Pulmonary artery endothelial cell (primary cell): ENCODE results near the gene GGCT. TPM values are rescaled to one million over a fixed set of nuclear protein-coding genes. Genes with fewer than 3 reads are reported as not detected.
A peak's percentile ranks its signal among the peaks of the same experiment; 100 is the strongest.

Experiments
- DNase-seq: peaks from one replicate; pipeline ENCODE4 v3.0.0-alpha.2; 2011; ENCODE audit warnings: low read depth, low spot score
- total RNA-seq: library from RNA; depleted of rRNA; stranded (reverse); fragments of >200 nt; gene quantifications from 2 replicates; pipeline ENCODE4 v1.2.3, GENCODE V29; 2014

GGCT gene
- total RNA-seq, 1 donor from 2014 or later = 37.2 TPM

DNA sequence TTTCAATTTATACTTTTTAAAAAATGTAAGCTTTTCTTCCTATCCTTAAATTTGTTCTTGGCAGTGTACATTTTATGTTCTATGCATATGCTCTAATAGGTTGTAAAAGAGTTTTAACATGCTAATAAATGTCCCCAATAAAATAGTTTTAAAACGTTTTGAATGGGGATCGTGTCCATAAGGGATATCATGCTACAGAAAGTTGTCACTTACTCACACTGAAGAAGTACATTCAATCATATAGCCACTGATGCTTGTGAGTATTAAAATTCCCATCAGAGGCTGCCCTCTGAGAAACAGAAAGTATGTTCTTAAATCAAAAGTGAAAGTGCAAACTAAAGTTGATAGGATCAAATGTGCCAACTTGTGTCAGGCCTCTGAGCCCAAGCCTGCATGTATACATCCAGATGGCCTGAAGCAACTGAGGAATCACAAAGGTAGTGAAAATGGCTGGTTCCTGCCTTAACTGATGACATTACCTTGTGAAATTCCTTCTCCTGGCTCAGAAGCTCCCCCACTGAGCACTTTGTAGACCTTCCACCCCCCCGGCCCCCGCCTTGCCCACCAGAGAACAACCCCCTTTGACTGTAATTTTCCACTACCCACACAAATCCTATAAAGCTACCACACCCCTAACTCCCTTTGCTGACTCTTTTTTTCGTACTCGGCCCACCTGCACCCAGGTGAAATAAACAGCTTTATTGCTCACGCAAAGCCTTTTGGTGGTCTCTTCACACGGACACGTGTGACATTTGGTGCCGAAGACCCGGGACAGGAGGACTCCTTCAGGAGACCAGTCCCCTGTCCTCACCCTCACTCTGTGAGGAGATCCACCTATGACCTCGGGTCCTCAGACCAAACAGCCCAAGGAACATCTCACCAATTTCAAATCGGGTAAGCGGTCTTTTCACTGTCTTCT lies 25.2 kb downstream of the GGCT start:
- no peak for DNase-seq

DNA sequence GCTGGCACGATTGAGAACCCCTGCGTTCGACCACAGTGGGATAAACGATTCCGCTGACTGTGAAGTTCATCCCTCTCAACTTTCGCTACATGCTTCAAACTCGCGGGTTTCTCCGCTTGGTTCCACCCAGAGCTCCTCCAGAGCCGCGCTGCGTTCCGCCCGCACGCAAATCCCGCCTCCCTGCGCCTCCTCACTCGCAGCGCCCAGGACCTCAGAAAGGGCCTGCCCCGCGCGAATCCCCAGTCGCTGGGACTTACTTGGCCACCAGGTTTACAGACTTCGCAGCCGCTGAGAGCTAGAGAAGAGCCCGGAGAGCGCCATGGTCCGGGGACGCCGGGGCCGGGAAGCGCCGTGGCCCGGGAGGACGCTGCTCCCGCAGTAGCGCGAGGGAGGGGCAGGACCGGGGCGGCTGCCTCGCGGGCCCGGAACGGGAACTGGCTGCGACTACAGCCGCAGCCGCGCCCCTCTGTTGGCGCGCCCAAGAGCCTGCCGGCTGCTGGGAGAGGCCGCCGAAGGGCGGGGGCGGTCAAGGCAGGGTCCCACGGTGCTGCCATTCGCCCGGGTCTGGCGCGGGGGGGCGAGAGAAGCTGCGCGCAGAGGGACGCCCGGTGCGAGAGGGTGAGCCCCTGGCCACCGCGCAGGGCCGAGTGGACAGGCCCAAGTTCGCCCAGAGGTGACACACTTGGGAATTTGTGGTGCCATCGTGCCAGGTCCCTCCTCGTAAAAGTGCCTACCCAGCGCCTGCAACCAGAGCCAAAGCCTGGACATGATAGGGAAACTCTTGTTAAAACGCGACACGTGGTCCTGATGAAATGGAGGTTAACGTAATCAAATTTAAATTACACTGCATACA lies 26.1 kb downstream of the GGCT start, which contains the start of gene NOD1:
Gene NOD1, minus strand, starts transcription at position 436 of the 853 bp plus-strand sequence. CDS start 21,863 bp downstream, outside the sequence.
- no peak for DNase-seq

DNA sequence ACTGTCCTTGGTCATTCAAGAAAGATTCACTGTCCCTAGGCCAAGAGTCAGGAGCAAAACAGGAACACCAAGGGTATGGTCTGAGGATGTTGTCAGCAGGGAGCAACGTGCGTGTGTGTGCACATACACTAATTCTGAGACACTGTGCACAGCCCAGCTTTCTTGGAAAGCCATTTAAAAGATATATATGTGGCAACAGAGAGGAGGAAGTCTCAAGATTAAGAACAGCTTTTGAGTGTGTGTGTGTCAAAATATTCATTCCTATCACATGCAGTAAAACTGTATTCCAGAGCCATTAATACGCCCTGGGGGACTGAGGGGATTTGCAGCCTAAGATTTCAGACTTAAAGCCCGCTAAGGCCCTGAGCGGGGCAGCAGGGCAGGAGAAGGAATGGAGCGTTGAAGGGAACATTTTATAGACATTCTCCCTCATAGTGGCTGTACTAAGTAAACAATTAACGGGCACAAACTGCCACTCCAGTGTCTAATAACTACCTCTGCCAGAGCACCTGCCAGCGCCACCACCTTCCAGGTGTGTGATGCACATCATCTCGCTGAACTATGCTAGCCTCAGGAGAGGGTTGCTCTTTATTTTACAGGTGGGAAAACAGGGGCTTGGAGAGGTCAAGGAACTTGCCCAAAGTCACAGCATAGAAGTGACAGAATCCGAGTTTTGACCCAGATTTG lies 28.0 kb downstream of the GGCT start:
- DNase-seq = no peak

DNA sequence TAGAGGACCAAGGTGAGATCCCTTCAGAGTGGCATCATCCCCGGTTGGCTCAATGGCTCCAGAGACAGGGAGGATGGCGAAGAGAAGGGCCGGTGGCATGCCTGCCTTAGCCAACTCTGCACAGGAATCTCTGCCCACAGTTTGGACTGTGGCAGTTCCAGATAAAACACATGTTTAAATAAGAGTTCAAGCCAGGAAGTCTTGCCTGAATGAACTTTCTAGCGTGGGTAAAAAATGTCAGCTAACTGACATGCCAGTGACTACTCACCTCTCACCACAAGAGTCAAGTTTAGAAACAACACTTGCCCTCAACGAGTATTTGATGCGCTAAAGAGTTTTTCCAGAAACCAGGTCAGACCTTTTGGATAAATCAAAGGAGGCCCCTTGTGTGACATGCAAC lies 29.0 kb downstream of the GGCT start:
- DNase-seq = no peak

DNA sequence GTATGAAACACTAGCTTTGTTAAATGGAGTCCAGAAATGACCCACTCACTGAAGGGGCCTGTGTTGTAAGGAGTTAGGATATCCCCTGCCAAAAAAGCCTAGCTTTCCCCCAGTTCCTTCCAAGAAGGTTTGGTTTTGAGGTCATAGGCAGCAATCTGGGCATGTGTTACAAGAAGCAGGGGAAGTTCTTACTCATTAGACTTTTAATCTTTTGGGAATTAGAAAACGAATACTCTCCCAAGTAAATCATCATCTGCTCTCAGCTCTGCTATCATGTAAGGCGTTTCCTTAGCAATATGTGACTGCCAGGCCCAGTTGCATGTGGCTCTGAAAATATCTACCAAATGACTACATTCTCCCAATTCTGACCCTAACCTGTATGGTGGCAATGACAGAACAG lies 29.7 kb downstream of the GGCT start:
- no peak for DNase-seq

DNA sequence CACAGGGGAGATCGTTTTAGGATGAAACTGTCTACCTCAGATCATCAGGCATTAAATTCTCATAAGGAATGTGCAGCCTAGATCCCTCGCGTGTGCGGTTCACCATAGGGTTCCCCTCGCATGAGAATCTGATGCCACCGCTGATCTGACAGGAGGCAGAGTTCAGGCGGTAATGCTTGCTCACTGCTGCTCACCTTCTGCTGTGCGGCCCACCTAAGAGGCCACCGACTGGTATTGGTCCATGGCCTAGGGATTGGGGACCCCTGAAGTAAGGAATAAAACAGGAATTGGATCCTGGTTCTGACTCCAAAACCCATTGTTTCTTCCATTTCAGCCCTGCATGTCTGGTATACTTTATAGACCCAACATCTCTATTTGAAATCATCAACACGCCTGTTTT lies 30.1 kb downstream of the GGCT start:
- DNase-seq = no peak

DNA sequence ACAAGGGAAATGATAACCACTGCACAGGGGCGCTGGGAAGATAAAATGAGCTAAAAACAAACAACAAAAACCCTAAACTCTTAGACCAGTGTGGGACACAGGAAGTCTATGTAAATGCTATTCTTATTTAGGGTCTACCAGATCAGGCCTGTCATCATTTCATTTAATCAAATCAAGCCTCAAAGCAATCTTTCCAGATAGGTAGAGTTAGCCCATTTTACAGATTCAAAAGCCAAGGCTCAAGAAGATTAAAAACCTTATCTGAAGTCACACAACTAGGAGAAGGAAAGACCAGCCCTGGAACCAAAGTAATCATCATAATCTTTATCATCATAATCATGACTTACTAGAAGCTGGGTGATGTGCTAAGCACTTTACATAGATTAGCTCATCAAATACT lies 30.7 kb downstream of the GGCT start:
- no peak for DNase-seq

DNA sequence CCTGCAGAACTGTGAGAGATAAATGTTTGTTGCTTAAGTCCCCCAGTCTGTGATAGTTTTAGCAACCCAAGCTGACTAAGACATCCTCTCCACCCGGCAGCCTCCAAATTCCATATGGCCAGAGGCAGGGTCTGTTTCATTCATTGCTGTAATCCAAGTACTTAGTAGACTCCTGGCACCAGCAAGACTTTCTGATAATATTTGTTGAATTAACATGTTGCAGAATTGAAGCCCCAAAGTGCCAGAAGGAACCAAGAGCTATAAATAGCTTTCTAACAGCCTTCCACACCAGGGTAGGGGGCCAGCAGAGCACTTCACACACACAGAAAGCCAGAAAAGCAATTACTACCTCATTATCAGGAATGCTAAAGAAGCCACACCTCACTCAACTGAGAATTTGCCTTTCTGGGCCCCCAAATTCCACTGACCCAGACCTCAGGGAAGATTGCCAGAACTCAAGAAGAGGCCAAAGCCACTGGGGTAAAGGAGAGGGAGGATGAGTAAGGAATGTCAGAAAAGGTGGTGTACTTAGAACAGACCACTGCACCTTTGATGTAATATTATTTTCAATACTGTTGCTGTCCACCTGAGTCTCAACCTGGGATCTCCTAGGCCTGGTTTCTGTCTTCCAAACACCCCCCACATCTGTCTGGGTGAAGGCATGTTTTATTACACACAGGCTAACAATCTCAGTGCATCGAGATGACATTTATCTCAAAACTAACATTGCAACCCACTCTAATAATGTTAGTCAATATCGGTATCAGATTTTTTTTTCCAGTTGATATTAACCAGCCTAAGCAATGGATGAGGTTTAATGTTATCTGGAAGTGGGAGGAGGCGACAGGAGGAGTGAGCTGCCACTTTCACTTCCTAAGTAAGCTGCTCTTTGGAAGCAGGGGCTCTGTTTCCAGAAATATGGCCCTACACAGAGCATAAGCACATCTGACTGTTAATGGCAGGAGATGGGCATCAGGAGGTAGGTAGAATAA lies 31.5 kb downstream of the GGCT start:
- DNase-seq = no peak

DNA sequence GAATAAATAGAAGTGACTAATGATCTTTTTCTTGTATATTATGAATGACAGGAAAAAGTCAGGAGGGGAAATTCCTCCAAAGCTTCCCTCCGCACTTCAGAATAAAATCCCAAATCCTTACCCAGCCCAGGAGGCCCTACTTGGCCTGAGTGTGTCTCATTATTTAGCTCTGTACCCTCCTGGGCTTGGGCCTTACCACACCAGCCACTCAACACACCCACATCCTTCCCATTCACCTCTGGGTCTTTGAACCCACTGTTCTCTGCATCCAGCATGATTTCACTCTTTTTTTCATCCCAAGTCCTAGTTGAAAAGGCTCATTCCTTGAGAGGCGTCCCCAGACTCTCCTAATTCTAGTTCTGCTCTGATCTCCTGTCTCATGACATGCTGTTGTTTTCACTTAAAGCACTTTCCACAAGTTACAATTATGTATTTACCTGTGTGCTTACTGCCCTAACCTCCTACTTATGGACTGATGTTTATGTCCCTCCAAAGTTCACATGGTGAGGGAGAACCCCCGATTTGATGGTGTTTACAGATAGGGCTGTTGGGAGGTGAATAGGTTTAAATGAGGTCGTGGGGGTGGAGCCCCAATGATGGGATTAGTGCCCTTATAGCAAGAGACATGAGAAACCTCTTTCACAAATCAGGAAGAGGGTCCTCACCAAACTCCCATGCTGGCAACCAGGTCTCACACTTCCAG lies 32.4 kb downstream of the GGCT start:
- DNase-seq = no peak

DNA sequence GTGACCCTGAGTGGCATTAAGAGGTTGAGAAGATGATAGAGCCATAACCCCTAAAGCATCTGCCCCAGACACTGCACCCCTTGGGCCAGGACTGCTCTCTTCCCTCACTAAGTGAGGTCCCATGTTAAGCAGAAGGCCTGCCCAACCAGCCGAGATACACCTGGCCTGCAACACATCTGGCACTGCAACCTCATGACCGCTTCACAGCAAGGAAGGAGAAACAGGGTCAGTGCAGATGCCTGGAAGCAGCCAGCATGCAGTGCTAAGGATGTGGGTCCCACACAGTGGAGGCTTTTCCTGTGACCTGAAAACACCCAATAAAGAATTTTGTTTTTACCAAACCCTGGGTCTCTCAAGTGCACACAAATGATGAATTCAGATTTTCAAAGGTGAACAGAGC lies 33.4 kb downstream of the GGCT start:
- DNase-seq = no peak

DNA sequence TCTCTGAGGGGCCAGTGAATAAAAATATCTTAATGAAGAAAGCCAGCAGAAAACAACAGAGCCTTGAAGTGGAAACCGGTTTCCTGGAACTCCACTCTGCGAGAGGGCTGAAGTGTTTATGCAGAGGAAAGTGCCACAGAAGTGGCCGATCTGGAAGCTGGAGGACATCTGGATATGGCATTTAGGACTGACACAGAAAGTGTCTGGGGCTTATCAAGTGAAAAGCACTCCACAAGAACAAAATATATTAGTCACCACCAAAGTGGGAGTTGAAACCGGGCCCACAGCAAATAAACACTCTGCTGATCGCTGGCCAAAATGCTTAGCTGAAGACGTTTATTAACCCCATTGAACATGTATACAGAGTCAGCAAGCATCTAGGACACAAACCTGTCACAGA lies 33.9 kb downstream of the GGCT start:
- DNase-seq = no peak

DNA sequence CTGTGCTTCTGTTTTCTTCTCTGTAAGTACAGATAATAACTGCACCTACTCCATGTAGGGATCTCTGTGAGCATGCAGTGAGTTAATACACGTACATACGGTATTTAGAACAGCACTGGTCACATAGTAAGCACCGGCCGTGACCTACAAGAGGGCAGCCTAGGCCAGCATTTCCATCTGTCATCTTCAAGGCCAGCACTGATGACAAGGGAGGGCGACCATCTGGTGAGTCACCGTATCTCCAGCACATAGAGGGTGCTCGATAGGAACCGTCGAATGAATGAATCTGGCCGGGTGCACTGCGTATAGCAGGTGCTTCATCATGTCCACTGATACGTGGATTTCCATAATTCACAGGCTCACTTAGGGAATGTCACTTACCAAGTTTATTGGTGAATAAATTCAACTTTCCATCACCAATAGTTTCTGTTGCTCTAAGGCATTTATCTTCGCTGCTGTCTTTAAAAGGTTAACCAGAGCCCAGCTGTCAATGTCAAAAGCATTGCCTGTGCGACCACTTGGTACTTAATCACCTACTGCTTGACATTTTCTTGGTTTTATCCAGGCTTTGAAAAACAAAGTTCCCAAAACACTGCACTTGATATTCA lies 34.4 kb downstream of the GGCT start:
- no peak for DNase-seq

DNA sequence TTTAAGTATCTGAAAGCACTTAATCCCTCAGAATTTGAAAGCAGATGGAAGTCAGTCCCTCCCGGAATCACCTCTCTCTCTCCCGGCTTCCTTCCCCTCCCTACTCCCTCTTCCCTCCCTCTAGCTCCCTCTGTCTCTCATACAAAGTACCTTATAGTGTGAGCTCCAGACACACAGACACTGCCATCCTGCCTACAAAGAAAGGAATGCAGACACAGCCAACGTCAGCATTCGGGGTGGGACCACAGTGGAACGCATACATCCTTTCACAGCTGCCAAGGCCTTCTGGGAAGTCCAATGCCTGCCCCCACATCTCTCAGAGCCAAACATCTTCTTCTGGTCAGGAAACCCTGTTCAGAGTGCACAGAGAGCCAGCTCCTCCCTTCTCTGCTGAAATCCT lies 35.3 kb downstream of the GGCT start:
- DNase-seq = peak; percentile 99

DNA sequence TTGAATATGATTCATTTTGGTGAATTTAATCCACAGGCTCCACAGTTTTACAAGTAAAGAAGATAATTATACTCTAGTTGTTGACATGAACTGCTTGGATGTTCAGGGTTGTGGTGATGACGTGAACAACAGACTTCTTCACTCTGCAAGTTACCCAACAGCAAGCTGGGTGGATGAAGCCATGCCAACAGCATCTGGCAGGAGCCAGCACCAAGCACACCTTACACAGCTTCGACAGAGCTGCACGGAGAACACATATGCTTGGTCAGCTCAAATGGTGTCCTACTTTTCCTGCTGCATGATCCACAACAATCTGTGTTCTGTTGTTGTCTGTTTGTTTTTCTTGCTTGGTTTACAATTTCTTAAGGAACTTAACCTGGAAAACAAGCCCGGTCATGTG lies 35.8 kb downstream of the GGCT start:
- DNase-seq = no peak

DNA sequence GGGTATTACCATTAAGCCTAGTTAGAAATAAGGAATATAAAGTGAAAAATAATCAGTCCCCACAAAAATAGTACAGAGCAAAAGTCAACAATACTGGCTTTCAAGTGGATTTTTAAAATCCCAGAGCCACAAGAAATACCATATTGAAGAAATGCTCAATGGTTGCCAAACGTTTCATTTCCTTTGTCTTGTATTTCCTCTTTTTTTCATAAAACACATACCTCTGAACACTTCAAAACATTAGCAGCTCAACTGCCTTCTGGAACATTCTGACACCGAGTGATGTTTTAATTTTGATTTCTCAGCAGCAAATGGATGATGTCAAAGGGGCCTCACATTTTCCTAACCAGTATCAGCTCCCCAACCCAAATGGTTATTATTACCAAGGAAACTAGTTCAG lies 36.6 kb downstream of the GGCT start:
- DNase-seq = no peak

DNA sequence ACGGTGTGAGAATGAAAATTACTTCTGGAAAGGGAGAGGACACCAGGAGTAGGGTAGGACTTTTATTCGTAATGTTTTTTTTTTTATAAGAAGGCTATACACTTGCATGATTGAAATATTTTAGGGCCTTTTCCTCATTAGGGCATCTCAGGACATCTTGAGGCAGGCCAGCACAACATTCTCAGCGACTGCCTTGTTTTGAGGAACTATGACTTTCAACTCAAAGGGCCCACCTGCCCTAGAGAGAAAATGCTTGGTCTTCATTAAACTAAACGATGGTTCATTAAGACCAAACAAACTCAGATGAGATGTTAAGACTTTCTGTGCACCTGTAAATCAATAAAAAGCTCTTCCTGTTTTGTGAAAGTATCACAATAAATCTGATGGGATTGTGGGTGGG lies 37.4 kb downstream of the GGCT start:
- no peak for DNase-seq

DNA sequence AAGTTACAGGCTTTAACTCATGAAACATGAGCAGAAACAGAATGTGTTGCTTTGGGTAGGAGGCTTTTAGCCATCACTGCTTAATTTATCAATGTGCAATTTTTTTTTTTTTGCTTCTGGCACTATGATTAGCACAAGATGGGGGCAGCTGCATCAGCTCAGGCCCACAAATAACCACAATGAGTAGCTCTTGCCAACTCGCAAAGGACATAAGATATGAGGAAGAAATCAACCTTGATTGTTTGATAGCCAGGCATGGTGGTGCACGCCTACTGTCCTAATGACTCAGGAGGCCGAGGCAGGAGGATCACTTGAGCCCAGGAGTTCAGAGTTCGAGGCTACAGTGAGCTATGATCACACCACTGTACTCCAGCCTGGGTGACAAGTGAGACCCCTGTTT lies 38.4 kb downstream of the GGCT start:
- DNase-seq = no peak

DNA sequence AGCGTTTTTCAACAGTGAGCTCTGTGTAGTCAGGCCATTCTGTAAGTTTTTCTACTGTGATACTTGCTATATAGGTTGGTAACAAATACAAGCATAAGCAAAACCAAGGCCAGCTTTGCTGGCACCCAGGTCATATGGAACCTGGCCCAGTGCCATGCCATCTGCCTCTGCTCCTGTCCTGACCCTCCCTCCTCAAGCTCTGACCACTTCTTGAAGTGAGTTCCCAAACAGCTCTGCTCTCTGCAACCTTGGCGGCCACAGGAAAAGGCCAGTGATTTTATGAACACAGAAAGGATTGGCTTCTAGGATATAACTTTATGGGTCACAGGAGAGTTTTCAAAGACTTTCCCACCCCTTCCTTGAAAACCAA lies 38.8 kb downstream of the GGCT start:
- DNase-seq = no peak

DNA sequence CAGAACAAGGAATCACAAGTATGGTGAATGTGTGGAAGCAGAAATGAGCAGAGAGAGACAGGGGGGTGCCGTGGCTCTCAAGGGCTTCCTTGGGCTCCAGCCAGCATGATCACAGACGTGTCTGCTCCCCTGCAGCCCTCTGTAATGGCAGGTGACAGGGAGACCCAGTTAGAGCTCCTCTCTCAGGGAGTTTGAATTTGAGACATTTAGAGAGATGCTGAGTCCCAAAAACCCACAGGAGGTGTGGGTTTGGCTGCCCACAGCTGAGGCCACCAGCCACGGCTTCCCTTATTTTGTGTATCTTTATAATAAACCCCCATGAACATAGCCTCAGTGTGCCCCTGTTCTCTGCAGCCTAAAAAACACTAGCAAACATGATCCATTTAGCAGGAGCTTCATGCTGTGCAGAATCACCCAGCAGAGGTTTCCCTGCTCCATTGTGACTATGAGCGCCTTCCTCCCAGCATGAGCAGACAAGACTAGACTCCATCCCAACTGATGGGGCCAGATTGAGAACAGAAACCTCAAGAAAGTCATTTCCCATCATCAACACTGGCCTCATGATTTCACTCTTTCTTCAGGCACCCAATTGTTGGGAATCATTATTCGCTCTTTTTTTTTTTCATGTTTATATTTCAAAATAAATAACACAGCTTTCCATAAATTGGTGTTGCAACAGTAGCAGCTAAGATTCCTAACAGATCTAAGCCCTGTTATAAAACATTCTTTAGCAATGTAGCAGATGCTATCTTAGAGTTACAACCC lies 39.4 kb downstream of the GGCT start:
- no peak for DNase-seq
